ENCODE results near the gene TBC1D12.

Gene TBC1D12

DNA sequence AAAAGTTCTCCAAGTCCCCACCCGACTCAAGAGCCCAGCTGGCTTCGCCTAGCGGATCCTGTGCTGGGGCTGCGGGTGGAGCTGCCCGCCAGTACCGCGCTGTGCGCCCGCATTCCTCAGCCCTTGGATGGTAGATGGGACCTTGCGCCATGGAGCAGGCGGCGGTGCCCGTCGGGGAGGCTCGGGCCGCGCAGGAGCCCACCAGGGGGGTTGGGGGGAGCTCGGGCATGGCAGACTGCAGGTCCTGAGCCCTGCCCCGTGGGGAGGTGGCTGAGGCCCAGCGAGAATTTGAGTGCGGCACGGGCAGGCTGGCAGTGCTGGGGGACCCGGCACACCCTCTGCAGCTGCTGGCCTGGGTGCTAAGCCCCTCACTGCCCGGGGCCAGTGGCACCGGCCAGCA lies 57.0 kb downstream of the TBC1D12 start:
- H3K27me3 ChIP-seq (ENCODE audit: low read depth, low read length) = no peaks in the 10 kb centered on the region
- H3K4me1 ChIP-seq (ENCODE audit: low read length) = no peaks in the 10 kb centered on the region
- TF ChIP-seq EZH2phosphoT487 (IDR thresholded peaks at IDR 0.05; ENCODE audit: low read depth) (no peak), CTCF (IDR thresholded peaks at IDR 0.05; ENCODE audit: low read depth, low read length) (no peak)
- H3K9me3 ChIP-seq (ENCODE audit: insufficient read depth, low read length) = no peaks in the 10 kb centered on the region
- H4K20me1 ChIP-seq (ENCODE audit: insufficient read depth, low read length) = no peaks in the 10 kb centered on the region
- H3K36me3 ChIP-seq (replicated peaks; ENCODE audit: low read depth, low read length) = no peaks in the 10 kb centered on the region
- no peak overlapping the region for H2AFZ ChIP-seq (ENCODE audit: low read depth, low read length)
- no peak overlapping the region for H3K4me3 ChIP-seq (ENCODE audit: low read length)
- H3K79me2 ChIP-seq (ENCODE audit: low read length) = no peaks in the 10 kb centered on the region; the same call in 1 of the 2 replicates
- H3K4me2 ChIP-seq (ENCODE audit: low read length) = no peak overlapping the region
- H3K27ac ChIP-seq (ENCODE audit: low read length) = no peak overlapping the region
- no peak overlapping the region for H3K9ac ChIP-seq (ENCODE audit: low read length)

- no peaks in the 10 kb centered on the region; the same call in 1 of the 2 replicates for H3K79me2 ChIP-seq (ENCODE audit: low read length)
- no peak overlapping the region for H2AFZ ChIP-seq (ENCODE audit: low read depth, low read length)
- no peaks in the 10 kb centered on the region for H3K27me3 ChIP-seq (ENCODE audit: low read depth, low read length)
- H3K4me3 ChIP-seq (ENCODE audit: low read length) = no peak overlapping the region
- no peaks in the 10 kb centered on the region for H3K4me1 ChIP-seq (ENCODE audit: low read length)
- no peak overlapping the region for H3K4me2 ChIP-seq (ENCODE audit: low read length)
- H3K9me3 ChIP-seq (ENCODE audit: insufficient read depth, low read length) = no peaks in the 10 kb centered on the region
- H3K36me3 ChIP-seq (replicated peaks; ENCODE audit: low read depth, low read length) = no peaks in the 10 kb centered on the region
- no peaks in the 10 kb centered on the region for H4K20me1 ChIP-seq (ENCODE audit: insufficient read depth, low read length)
- no peak overlapping the region for H3K27ac ChIP-seq (ENCODE audit: low read length)
- H3K9ac ChIP-seq (ENCODE audit: low read length) = no peak overlapping the region
- no peak for TF ChIP-seq CTCF (IDR thresholded peaks at IDR 0.05; ENCODE audit: low read depth, low read length)
- no peak for TF ChIP-seq EZH2phosphoT487 (IDR thresholded peaks at IDR 0.05; ENCODE audit: low read depth)
Measured at GRCh38 chr10:94461503-94461902, 59.2 kb downstream of the TBC1D12 start.

- H3K27ac ChIP-seq (ENCODE audit: low read length) = no peak overlapping the region
- no peak overlapping the region for H3K4me2 ChIP-seq (ENCODE audit: low read length)
- H3K79me2 ChIP-seq (ENCODE audit: low read length) = no peaks in the 10 kb centered on the region; the same call in 1 of the 2 replicates
- H4K20me1 ChIP-seq (ENCODE audit: insufficient read depth, low read length) = no peaks in the 10 kb centered on the region
- H3K4me3 ChIP-seq (ENCODE audit: low read length) = no peak overlapping the region
- H3K36me3 ChIP-seq (replicated peaks; ENCODE audit: low read depth, low read length) = no peaks in the 10 kb centered on the region
- no peak overlapping the region for H3K9ac ChIP-seq (ENCODE audit: low read length)
- H3K9me3 ChIP-seq (ENCODE audit: insufficient read depth, low read length) = no peaks in the 10 kb centered on the region
- no peaks in the 10 kb centered on the region for H3K27me3 ChIP-seq (ENCODE audit: low read depth, low read length)
- no peak overlapping the region for H2AFZ ChIP-seq (ENCODE audit: low read depth, low read length)
- TF ChIP-seq EZH2phosphoT487 (IDR thresholded peaks at IDR 0.05; ENCODE audit: low read depth) (no peak), CTCF (IDR thresholded peaks at IDR 0.05; ENCODE audit: low read depth, low read length) (no peak)
- H3K4me1 ChIP-seq (ENCODE audit: low read length) = no peaks in the 10 kb centered on the region
Measured at GRCh38 chr10:94462130-94462529, 59.8 kb downstream of the TBC1D12 start.

DNA sequence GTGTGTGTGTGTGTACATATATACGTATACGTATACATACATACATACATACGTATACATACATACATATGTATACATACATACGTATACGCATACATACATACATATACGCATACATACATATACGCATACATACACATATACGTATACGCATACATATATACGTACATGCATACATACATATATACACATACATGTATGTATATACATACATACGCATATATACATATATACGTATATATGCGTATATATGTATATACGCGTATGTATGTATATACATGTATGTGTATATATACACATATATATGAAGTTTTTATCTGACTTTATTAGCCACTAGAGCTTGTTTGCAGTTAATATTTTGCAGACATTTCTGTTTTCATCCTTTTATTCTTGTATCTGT lies 63.3 kb downstream of the TBC1D12 start:
- Histone ChIP-seq H4K20me1 (ENCODE audit: insufficient read depth, low read length) (no peaks in the 10 kb centered on the region), H3K79me2 (ENCODE audit: low read length) (no peaks in the 10 kb centered on the region; the same call in 1 of the 2 replicates), H3K4me1 (ENCODE audit: low read length) (no peaks in the 10 kb centered on the region), H3K36me3 (replicated peaks; ENCODE audit: low read depth, low read length) (no peaks in the 10 kb centered on the region), H3K9me3 (ENCODE audit: insufficient read depth, low read length) (no peaks in the 10 kb centered on the region), H3K9ac (ENCODE audit: low read length) (no peak overlapping the region), H3K4me2 (ENCODE audit: low read length) (no peak overlapping the region), H2AFZ (ENCODE audit: low read depth, low read length) (no peak overlapping the region), H3K27ac (ENCODE audit: low read length) (no peak overlapping the region), H3K27me3 (ENCODE audit: low read depth, low read length) (no peaks in the 10 kb centered on the region), H3K4me3 (ENCODE audit: low read length) (no peak overlapping the region)
- TF ChIP-seq CTCF (IDR thresholded peaks at IDR 0.05; ENCODE audit: low read depth, low read length) (no peak), EZH2phosphoT487 (IDR thresholded peaks at IDR 0.05; ENCODE audit: low read depth) (no peak)
